ENCODE measurements around the gene STMN3.
A peak's percentile ranks its signal among the peaks of the same experiment; 100 is the strongest.
"Not testable (repeated sequence)": the region's sequence is repeated elsewhere in the genome, so short reads cannot be mapped to it uniquely, and the experiment has no call there.

Gene STMN3

GRCh38 chr20:63641792-63642523, 11.3 kb downstream of the STMN3 start:
- H3K9me3 Mint-ChIP-seq = no peaks in the 10 kb centered on the region
- H3K27ac Mint-ChIP-seq = peak overlapping the region; percentile 73
- DNase-seq (ENCODE audit: low spot score in 2 of 2) = peak; percentile 91 to 94
- peaks cover 22% of the 10 kb centered on the region for H3K36me3 Mint-ChIP-seq
- peak overlapping the region; percentile 89 for H3K4me3 Mint-ChIP-seq
- H3K4me1 Mint-ChIP-seq = peaks cover 40% of the 10 kb centered on the region
- peak; percentile 77 for ATAC-seq

- Mint-ChIP-seq H3K27ac (peak overlapping the region; percentile 73), H3K9me3 (no peaks in the 10 kb centered on the region)
Observed at GRCh38 chr20:63641146-63641791, 12.0 kb downstream of the STMN3 start.

GRCh38 chr20:63640686-63641085, 12.5 kb downstream of the STMN3 start:
- Mint-ChIP-seq H3K4me1 (peaks cover 40% of the 10 kb centered on the region), H3K4me3 (peak overlapping the region; percentile 89), H3K36me3 (peaks cover 22% of the 10 kb centered on the region)
- ATAC-seq; DNase-seq (ENCODE audit: low spot score in 2 of 2); H3K9me3 Mint-ChIP-seq; H3K27ac Mint-ChIP-seq: not testable (repeated sequence)

More at GRCh38 chr20:63641146-63641791, 12.0 kb downstream of the STMN3 start:
- ATAC-seq (peak; percentile 48), DNase-seq (ENCODE audit: low spot score in 2 of 2) (peak in 1 of 2 donors; percentile 92)
- peaks cover 22% of the 10 kb centered on the region for H3K36me3 Mint-ChIP-seq
- H3K4me1 Mint-ChIP-seq = peaks cover 42% of the 10 kb centered on the region
- peak overlapping the region; percentile 89 for H3K4me3 Mint-ChIP-seq

- peaks cover 45% of the 10 kb centered on the region for H3K4me1 Mint-ChIP-seq
- no peaks in the 10 kb centered on the region for H3K9me3 Mint-ChIP-seq
- H3K36me3 Mint-ChIP-seq = peaks cover 22% of the 10 kb centered on the region
- peak overlapping the region; percentile 89 for H3K4me3 Mint-ChIP-seq
- peak overlapping the region; percentile 99 for H3K27ac Mint-ChIP-seq
- DNase-seq (ENCODE audit: low spot score in 2 of 2) (no peak), ATAC-seq (no peak)
Observed at GRCh38 chr20:63640086-63640485, 13.1 kb downstream of the STMN3 start.

- DNase-seq (ENCODE audit: low spot score in 2 of 2) = peak; percentile 42 to 78
- Mint-ChIP-seq H3K4me1 (peaks cover 52% of the 10 kb centered on the region), H3K4me3 (peak overlapping the region; percentile 89), H3K27ac (peak overlapping the region; percentile 99), H3K36me3 (peaks cover 22% of the 10 kb centered on the region), H3K9me3 (no peaks in the 10 kb centered on the region)
- peak; percentile 62 for ATAC-seq
Observed at GRCh38 chr20:63639093-63639975, 13.9 kb downstream of the STMN3 start.

DNA sequence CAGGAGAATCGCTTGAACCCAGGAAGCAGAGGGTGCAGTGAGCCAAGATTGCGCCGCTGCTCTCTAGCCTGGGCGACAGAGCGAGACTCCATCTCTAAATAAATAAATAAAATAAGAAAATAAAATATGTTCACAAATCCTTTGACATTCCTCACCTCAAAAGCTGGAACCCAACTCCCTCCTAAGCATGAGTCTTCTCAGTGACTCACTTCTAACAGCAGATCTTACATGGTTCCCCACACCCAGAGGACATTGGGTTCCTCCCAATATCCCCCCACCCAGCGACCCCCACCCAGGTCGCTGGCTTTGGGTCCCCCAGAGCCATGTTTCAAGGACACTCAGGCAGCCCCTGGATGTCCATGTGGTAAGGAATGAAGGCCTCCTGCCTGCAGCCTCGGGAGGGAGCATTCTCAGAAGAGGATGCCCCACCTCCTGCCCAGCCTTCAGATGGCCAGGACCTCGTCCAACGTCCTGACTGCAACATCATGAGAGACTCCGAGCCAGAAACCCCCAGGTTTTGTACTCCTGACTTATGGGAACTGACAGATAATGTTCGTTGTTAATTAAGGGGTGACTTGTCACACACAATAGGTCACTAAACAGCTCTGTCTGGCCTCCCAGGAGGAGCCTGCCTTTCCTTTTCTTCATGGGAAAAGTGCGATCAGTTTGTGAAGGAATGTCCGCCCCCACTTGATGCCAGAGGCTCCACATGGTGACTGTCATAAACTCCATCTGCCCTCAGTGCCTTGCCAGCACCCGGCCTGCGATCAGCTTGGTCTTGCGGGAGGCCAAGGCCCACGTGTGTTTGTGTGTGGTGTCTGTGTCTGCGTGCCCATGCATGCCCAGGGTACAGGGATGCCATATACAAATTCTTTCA, 16.2 kb downstream of the STMN3 start:
- peaks cover 50% of the 10 kb centered on the region for H3K4me1 Mint-ChIP-seq
- H3K36me3 Mint-ChIP-seq = peaks cover 13% of the 10 kb centered on the region
- DNase-seq (ENCODE audit: low spot score in 2 of 2) (no peak), ATAC-seq (no peak)
- peak overlapping the region; percentile 17 for H3K4me3 Mint-ChIP-seq
- H3K27ac Mint-ChIP-seq = peak overlapping the region; percentile 29
- H3K9me3 Mint-ChIP-seq = no peaks in the 10 kb centered on the region

DNA sequence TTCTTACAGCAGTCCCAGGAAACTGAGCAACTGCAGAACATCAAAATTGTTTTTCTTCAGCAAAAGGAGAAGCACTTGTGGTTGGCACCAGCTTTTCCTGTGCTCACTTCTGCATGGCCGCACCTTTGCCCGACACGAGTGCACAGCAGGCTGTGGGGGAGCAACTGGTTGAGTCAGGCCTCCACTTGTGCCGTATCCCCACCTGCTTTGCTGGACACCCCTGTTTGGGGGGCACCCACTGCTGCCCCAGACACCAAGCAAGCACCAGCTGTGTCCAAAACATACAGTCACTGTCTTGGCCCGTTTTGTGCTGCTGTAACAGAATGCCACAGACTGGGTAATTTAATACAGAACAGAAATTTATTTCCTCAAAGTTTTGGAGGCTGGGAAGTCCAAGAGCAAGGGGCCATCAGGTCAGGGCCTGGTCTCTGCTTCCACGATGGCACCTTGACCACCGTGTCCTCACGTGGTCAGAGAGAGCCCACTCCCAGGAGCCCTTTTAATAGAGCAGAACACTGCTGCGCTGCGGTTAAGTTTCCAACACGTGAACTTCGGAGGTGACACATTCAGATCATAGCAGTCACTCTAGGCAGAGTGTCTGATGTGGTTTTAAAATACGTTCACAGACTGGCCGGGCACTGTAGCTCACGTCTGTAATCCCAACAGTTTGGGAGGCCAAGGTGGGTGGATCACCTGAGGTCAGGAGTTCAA, 17.6 kb downstream of the STMN3 start:
- peaks cover 10% of the 10 kb centered on the region for H3K36me3 Mint-ChIP-seq
- ATAC-seq = peak; percentile 89
- H3K9me3 Mint-ChIP-seq = no peaks in the 10 kb centered on the region
- H3K4me3 Mint-ChIP-seq = peak overlapping the region; percentile 61
- peak; percentile 40 to 81 for DNase-seq (ENCODE audit: low spot score in 2 of 2)
- peaks cover 50% of the 10 kb centered on the region for H3K4me1 Mint-ChIP-seq
- H3K27ac Mint-ChIP-seq = peak overlapping the region; percentile 83

DNA sequence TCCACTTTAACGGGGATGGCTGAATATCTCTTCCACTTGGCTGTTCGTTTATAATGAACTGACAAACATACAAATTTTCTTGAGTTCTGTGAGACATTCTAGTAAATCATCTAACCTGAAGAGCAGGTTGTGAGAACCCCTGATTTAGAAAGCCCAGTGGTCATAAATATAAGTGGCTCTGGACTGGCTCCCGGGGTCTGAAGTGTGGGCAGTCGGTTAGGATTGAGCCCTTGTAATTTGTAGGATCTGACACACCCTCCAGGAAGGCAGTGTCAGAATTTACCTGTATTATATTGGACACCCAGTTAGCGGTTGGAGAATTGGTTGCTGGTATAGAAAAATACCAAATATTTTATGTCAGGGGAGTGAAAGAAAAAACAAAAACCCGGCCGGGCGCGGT, 19.5 kb downstream of the STMN3 start:
- ATAC-seq (no peak), DNase-seq (ENCODE audit: low spot score in 2 of 2) (no peak)
- Mint-ChIP-seq H3K9me3 (no peaks in the 10 kb centered on the region), H3K4me1 (peaks cover 43% of the 10 kb centered on the region), H3K36me3 (peaks cover 18% of the 10 kb centered on the region), H3K4me3 (no peak overlapping the region), H3K27ac (no peak overlapping the region)

GRCh38 chr20:63631426-63631825, 21.8 kb downstream of the STMN3 start:
- H3K9me3 Mint-ChIP-seq; DNase-seq (ENCODE audit: low spot score in 2 of 2); ATAC-seq; H3K27ac Mint-ChIP-seq; H3K4me3 Mint-ChIP-seq: not testable (repeated sequence)
- H3K36me3 Mint-ChIP-seq = peaks cover 22% of the 10 kb centered on the region
- peaks cover 36% of the 10 kb centered on the region for H3K4me1 Mint-ChIP-seq

DNA sequence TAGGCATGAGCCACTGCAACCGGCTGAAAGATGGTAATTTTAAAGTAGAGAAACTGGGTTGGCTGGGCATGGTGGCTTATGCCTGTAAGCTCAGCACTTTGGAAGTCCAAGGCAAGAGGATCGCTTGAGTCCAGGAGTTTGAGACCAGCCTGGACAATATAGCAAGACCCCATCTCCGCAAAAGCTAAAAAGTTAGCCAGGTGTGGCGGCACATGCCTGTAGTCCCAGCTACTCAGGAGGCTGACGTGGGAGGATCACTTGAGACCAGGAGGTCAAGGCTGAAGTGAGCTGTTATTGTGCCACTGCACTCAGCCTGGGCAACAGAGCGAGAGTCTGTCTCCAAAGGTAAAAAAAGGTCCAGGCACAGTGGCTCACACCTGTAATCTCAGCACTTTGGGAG, 22.3 kb downstream of the STMN3 start:
- not testable (repeated sequence) for ATAC-seq; H3K27ac Mint-ChIP-seq; H3K9me3 Mint-ChIP-seq; DNase-seq (ENCODE audit: low spot score in 2 of 2); H3K4me3 Mint-ChIP-seq
- Mint-ChIP-seq H3K36me3 (peaks cover 23% of the 10 kb centered on the region), H3K4me1 (peaks cover 36% of the 10 kb centered on the region)

DNA sequence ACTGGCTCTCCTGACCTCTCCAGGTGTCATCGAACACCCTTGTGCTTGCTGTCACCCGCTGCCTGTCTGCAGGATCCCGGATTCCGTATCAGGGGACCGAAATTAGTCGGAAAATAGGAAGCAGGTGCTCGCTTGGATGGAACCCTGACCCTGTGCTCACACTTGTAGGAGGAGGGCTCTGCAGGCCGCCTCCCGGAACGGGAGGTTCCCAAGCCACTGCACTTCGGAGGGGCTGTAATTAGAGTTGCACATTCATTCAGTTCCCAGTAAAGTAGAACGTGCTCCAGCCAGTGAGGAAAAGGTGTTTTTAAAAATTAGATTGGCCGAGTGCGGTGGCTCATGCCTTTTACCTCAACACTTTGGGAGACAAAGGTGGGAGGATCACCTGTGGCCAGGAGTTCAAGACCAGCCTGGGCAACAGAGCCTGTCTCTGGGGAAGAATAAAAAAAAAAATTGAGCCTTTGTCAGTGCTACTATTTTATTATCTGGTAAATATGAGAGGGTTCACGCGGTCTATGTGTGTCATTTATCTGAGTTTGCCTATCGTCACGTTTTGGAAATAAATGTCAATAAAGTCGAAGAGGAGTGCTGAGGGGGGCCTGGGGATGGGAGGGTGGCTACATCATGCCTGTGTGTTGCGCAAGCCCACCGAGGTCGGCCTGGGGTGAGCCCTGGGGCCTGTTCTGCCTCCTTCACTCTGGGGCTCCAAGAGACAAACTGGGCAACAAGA, 24.8 kb downstream of the STMN3 start:
- ATAC-seq (peak; percentile 54), DNase-seq (ENCODE audit: low spot score in 2 of 2) (peak; percentile 42 to 84)
- Mint-ChIP-seq H3K9me3 (no peaks in the 10 kb centered on the region), H3K4me1 (peaks cover 22% of the 10 kb centered on the region), H3K4me3 (peak overlapping the region; percentile 94), H3K27ac (peak overlapping the region; percentile 94), H3K36me3 (peaks cover 28% of the 10 kb centered on the region)

DNA sequence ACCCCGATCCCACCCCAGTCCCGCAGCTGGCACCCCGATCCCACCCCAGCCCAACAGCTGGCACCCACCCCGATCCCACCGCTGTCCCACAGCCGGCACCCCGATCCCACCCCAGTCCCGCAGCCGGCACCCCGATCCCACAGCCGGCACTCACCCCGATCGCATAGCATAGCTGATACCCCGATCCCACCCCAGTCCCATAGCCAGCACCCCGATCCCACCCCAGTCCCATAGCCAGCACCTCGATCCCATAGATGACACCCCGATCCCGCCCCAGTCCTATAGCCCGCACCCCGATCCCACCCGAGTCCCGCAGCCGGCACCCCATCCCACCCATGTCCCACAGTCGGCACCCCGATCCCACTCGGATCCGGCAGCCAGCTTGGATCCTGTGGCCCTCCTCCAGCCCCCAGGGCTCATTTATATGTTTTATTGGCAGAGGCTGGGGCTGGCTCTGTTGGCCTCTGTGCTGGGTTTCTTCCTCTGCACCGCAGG, 25.4 kb downstream of the STMN3 start:
- H3K9me3 Mint-ChIP-seq = no peaks in the 10 kb centered on the region
- DNase-seq (ENCODE audit: low spot score in 2 of 2) (no peak), ATAC-seq (peak; percentile 0)

DNA sequence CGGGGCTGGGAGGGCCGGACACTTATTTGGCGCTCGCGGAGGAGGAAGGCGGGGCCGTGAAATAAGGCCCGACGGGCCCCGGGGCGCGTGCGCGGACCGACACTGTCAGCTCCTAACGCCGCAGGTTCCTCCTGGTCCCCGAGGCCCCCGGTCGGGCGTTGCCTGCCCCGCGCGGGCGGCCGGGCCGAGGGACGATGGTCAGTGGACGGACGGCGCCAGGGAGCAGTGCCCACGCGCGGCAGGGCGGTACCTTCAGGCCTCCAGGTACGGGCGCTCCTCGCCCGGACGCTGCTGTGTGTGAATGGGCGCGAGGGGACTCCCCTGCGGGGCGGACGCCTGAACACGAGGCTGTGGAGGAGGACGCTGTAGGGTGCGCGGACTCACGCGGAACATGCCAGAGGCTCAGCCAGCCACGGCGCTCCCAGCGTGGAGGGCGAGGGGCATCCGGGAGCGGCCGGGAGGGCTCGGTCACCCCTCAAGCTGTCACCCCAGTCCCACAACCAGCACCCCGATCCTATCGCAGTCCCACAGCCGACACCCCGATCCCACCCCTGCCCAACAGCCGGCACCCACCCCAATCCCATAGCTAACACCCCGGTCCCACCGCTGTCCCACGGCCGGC, 26.0 kb downstream of the STMN3 start:
- Mint-ChIP-seq H3K9me3 (no peaks in the 10 kb centered on the region), H3K4me1 (peaks cover 30% of the 10 kb centered on the region), H3K36me3 (peaks cover 35% of the 10 kb centered on the region), H3K27ac (peak overlapping the region; percentile 94), H3K4me3 (peak overlapping the region; percentile 94)
- DNase-seq (ENCODE audit: low spot score in 2 of 2) (peak; percentile 96 to 98), ATAC-seq (peak; percentile 89)

More for the DNA sequence above, 25.4 kb downstream of the STMN3 start:
- H3K27ac Mint-ChIP-seq = peak overlapping the region; percentile 94
- H3K36me3 Mint-ChIP-seq = peaks cover 29% of the 10 kb centered on the region
- peaks cover 24% of the 10 kb centered on the region for H3K4me1 Mint-ChIP-seq
- H3K4me3 Mint-ChIP-seq = peak overlapping the region; percentile 94

Measured in stimulated activated effector memory CD8-positive, alpha-beta T cell treated with anti-CD3 and anti-CD28 coated beads, Interleukin-12 subunit alpha, Interleukin-12 subunit beta, amount 100 ng/mL, for 72 hours (primary cell).